ENCODE data around the gene NUCB1. TPM values are rescaled to one million over a fixed set of nuclear protein-coding genes. Genes with fewer than 3 reads are reported as not detected.

NUCB1 gene
- total and polyA plus RNA-seq, 9 of the 15 experiments (the other 6 are each of a cell fraction or from before 2014, with no cell fraction given): 3.1 to 153 (median 71.7) TPM

DNA sequence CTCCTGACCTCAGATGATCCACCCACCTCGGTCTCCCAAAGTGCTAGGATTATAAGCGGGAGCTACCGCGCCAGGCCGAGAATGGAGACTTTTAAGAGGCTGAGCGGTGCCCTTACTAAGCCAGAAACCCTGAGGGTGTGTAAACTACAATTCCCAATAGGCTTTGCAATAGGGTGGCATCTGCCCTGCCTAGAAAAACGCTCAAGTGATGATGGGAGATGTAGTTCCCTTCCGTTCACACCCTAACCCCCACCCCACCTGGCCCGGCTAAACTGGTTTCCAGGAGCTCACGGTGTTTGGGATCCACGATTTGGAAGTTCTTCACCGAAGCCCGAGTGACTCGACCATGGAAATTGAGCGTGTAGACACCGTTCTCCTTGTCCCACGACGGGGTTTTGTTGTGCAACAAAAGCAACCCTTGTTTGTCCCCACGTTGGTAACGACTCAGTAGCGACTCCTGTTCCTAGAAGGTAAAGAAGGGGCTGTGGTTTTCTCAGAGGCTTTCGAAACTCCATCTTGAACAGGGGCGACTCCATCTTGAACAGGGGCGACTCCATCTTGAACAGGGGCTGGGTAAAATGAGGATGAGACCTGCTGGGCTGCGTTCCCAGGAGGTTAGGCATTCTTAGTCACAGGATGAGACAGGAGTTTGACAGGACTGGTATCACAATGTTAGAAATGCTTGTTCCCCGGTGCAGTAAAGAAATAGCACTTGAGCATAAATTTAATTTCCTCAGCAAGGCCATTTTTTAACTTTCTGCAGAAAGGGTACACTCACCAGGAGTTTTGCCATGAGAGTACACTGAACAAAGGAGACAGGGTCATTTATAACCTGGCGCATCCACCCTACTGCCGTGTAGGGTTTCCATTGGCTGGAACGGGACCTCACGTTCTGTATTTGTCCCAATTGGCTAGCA is 18.1 kb upstream of the NUCB1 start (continued):
- 0 out of 2 replicates have a peak, but pooled peaks have one; percentile 51 for TF ChIP-seq NR1H2 (CRISPR knock-in tag; IDR thresholded peaks at IDR 0.05)
- 0 out of 2 replicates have a peak, but pooled peaks have one; percentile 74 for TF ChIP-seq RHOXF2B (CRISPR knock-in tag; conservative IDR thresholded peaks at IDR 0.05)
- TF ChIP-seq DIDO1 (tag; IDR thresholded peaks at IDR 0.05; ENCODE audit: low read depth): peak; percentile 80
- TF ChIP-seq, protein P1, sequence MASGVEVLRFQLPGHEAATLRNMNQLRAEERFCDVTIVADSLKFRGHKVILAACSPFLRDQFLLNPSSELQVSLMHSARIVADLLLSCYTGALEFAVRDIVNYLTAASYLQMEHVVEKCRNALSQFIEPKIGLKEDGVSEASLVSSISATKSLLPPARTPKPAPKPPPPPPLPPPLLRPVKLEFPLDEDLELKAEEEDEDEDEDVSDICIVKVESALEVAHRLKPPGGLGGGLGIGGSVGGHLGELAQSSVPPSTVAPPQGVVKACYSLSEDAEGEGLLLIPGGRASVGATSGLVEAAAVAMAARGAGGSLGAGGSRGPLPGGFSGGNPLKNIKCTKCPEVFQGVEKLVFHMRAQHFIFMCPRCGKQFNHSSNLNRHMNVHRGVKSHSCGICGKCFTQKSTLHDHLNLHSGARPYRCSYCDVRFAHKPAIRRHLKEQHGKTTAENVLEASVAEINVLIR (CRISPR knock-in tag; IDR thresholded peaks at IDR 0.05): peak; percentile 76
- TF ChIP-seq ILK (tag; IDR thresholded peaks at IDR 0.05; ENCODE audit: borderline replicate concordance, low read depth): peak; percentile 88
- TF ChIP-seq, protein P2, sequence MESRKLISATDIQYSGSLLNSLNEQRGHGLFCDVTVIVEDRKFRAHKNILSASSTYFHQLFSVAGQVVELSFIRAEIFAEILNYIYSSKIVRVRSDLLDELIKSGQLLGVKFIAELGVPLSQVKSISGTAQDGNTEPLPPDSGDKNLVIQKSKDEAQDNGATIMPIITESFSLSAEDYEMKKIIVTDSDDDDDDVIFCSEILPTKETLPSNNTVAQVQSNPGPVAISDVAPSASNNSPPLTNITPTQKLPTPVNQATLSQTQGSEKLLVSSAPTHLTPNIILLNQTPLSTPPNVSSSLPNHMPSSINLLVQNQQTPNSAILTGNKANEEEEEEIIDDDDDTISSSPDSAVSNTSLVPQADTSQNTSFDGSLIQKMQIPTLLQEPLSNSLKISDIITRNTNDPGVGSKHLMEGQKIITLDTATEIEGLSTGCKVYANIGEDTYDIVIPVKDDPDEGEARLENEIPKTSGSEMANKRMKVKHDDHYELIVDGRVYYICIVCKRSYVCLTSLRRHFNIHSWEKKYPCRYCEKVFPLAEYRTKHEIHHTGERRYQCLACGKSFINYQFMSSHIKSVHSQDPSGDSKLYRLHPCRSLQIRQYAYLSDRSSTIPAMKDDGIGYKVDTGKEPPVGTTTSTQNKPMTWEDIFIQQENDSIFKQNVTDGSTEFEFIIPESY (CRISPR knock-in tag; IDR thresholded peaks at IDR 0.05): peak; percentile 71; the same call in 1 of the 2 replicates
- TF ChIP-seq ZBTB7A (IDR thresholded peaks at IDR 0.05; ENCODE audit: borderline replicate concordance, control insufficient read depth, low read depth, low read length): no peak
- TF ChIP-seq, protein P3, sequence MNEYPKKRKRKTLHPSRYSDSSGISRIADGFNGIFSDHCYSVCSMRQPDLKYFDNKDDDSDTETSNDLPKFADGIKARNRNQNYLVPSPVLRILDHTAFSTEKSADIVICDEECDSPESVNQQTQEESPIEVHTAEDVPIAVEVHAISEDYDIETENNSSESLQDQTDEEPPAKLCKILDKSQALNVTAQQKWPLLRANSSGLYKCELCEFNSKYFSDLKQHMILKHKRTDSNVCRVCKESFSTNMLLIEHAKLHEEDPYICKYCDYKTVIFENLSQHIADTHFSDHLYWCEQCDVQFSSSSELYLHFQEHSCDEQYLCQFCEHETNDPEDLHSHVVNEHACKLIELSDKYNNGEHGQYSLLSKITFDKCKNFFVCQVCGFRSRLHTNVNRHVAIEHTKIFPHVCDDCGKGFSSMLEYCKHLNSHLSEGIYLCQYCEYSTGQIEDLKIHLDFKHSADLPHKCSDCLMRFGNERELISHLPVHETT (CRISPR knock-in tag; conservative IDR thresholded peaks at IDR 0.05 in 1 of 2, IDR thresholded peaks at IDR 0.05 in 1 of 2): peak in 1 of 2 experiments; percentile 88; a peak in 2 of 4 replicates
- TF ChIP-seq BACH1 (tag; IDR thresholded peaks at IDR 0.05): peak; percentile 87
